HG02623 (cell line): ENCODE results near the gene CXorf66.
"Not testable (repeated sequence)": the region's sequence is repeated elsewhere in the genome, so short reads cannot be mapped to it uniquely, and the experiment has no call there.

Source experiments
- ATAC-seq: cut with Tn5 transposase; IDR thresholded peaks from one replicate; pipeline ENCODE4 v1.9.1; 2021; ENCODE audit warnings: moderate library complexity; ENCODE audit not compliant: unreplicated experiment

The CXorf66 gene

GRCh38 chrX:139965421-139965820 lies at the start of gene CXorf66:
Gene CXorf66 (minus strand): TSS chrX:139965521. CDS start chrX:139965496, 25 bp downstream.
- ATAC-seq = no peak

DNA sequence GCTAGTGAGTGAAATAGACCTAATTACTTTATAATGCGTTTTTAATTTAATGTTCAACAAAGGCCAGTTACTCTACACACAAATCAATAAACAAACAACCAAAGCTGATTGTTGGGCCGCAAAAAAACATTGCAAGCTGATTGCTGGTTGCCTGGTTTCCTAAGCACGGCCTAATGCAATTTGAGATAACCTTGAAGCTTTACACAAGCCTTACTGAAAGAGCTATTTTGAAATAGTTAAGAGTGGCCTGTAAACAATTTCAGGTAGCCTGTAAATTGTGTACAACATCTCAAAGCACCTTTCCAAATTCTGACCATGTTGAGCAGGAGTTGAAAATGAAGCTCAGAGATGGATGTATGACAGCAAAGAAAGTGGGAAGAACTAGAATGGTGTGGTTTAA lies 17.5 kb upstream of the CXorf66 start:
- no peak for ATAC-seq

- no peak for ATAC-seq
These were observed 9.2 kb upstream of the CXorf66 start for GRCh38 chrX:139974471-139974870.

- ATAC-seq = no peak
These were observed 7.6 kb upstream of the CXorf66 start for GRCh38 chrX:139972629-139973624.

DNA sequence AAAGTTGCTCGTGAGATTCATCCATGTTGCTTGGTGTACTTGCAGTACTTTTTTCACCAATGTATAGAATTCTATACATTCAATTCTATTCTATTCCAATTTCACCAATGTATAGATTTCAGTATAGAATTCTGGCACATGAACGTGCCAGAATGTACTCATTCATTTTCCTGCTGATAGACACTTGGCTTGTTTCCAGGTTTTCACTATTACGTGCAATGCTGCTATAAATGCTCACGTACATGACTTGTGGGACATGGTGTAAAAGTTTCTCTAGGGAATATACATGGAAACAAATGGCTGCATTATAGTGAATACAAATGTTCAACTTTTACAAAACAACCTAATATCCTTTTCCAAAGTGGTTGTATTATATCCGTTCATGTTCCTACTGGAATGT lies 6.8 kb upstream of the CXorf66 start:
- no peak for ATAC-seq

DNA sequence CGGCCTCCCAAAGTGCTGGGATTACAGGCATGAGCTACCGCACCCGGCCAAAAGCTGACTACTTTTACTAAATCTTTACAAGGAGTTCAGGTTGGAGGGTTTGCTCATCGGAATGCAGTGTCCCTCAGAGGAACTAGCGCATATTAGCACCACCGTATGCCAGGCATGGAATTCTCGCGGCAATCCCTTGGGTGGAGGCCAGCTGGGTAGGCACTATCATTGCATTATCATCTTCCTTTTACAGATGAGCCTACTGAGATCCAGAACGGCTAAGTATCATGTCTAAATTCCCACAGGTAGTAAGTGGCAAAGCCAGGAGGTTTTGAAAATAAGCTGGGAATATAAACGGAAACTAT lies 6.1 kb upstream of the CXorf66 start:
- no peak for ATAC-seq

- ATAC-seq = no peak
These were observed 4.0 kb upstream of the CXorf66 start for GRCh38 chrX:139969286-139969685.

DNA sequence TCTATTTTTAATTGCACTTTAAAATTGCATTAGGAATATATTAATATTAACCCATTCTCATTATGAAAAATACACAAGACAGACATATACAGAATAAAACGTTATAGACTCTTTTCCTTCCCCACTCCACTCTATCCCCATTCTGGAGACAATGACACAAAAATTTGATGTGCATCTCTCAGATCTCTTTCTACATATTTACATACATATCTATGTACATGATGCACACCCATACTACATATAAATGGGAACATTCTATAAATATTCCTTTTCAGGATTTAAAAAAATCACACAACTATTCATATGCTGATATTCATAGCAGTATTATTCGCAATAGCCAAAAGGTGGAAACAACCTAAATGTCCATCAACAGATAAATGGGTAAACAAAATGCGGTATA lies 2.4 kb upstream of the CXorf66 start:
- no peak for ATAC-seq

GRCh38 chrX:139967300-139967699 lies 2.0 kb upstream of the CXorf66 start:
- no peak for ATAC-seq

DNA sequence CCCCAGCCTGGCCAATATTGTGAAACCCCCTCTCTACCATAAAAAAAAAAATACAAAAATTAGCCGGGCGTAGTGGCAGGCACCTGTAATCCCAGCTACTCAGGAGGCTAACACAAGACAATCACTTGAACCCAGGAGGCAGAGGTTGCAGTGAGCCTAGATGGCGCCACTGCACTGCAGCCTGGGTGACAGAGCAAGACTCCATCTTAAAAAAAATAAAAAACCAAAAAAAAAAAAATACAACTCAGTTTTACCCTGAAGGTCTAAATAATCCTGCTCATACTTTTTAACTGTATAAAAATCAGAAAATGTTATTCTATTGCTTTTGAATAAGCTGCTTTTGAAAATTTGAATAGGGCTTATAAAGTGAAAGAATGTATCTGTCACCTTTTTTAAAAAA lies 838 bp upstream of the CXorf66 start:
- ATAC-seq = not testable (repeated sequence)

GRCh38 chrX:139961091-139961490 lies 4.2 kb downstream of the CXorf66 start:
- ATAC-seq = not testable (repeated sequence)

- no peak for ATAC-seq
These were observed 15.6 kb downstream of the CXorf66 start for GRCh38 chrX:139949703-139950102.

- no peak for ATAC-seq
These were observed 20.2 kb downstream of the CXorf66 start for GRCh38 chrX:139945075-139945474.

DNA sequence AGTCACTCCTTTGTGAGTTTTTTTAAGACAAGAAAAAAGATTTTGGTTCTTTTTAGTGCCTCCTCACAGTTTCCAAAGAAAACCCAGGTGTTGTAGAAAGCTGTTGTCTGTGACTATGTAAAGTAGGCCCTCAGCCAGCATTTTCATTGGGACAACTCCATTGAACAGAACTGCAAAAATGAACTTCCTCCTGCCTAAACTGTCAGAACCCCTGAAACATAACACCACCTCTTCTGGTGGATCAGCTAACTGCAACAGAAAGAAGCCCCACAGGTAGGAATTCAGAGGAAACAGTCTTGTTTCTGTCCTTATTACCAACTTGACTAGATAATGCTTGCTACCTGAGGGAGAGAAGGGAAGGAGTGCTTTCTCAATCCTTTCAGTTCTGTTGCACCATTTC lies 29.1 kb downstream of the CXorf66 start:
- ATAC-seq = no peak

DNA sequence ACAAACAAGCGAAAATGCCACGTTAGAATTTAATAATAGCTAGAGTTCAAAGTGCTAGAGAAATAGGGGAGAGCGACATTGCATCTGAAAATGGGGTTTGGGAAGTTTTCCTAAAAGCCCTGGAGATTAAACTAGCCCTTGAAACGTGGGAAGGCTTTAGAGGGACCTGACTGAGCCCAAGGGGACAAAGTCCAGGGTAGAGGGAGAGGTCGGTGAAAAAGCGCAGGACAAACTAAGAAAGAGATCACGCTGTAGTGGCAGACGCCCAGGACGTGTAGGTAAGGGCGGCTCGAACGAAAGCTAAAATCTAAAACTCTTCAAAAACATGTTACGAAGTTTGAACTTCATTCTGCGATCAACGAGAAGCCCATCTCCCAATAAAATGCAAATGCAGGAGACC lies 31.4 kb downstream of the CXorf66 start:
- ATAC-seq = no peak

DNA sequence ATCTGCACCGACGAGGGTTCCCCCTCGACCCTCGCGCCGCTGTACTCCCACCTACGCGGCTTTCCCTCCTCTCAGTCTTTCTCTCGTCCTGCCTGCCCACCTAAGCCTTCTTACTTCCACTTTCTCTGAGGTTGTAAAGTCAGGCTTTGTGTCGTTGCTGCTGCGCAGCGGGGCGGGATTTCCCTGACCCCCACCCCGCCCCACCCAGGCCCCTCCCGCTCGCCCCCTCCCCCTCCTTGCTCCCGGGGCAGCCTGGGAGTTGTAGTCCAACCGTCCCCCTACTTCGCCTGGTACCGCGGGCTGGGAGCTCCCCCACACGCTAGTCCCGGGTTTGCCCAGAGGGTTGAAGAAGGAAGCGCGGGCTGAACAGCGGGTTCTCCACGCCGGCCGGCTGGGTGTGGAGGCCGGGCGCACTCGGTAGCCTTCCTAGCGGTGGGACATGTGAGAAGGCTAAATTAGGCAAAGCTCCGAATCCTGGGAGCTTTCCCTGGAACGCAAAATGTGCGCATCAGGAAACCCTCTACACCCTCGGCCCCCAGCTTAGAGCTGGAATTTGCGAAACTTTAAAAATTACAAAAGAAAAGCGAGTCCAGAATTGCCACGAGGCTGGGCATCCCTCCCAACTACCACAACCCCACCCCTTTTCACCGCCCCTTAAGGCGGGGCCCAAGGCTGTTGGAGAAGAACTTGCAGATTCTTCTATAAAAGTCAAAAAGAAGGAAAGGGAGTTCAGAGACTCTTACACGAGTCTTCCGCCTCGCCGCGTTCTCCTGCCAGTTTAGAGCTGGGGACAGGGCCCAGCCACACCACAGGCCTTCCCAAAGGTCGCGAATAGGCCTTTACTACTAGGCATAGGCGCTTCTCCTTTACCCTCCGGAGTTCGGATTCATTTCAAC lies 32.2 kb downstream of the CXorf66 start, which contains the start of gene ATP11C:
TSS of gene ATP11C (minus strand) at position 153 of the 896 bp plus-strand sequence. CDS start 1,011 bp downstream, outside the sequence.
- ATAC-seq = peak; percentile 66

- ATAC-seq = peak; percentile 33
These were observed 33.0 kb downstream of the CXorf66 start for GRCh38 chrX:139932073-139932900.

DNA sequence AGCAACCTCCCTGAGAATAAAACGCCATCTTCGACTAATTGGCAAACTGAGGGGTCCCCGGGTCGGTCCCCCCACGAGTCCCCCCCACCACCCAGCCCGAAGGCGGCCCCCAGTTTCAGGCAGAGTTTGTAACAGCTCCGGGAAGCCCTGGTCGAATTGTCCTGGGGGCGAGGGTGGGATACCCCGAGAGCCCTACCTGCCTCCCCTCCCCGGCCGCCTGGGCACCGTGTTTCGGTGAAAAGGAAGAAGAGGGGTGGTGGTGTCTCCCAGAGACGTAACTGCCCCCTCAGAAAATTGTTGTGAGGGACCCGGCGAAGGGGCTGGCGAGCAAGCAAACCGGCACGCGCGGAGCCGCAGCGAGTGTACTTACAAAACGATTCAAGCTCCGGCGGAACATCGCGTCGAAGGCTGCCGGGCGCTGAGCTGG lies 33.7 kb downstream of the CXorf66 start:
- no peak for ATAC-seq

GRCh38 chrX:139930916-139931645 lies 34.2 kb downstream of the CXorf66 start:
- no peak for ATAC-seq

- no peak for ATAC-seq
These were observed 34.9 kb downstream of the CXorf66 start for GRCh38 chrX:139930401-139930800.
